ENCODE results near the gene CDC40. TPM values are rescaled to one million over a fixed set of nuclear protein-coding genes. Genes with fewer than 3 reads are reported as not detected.
"Not testable (repeated sequence)": the region's sequence is repeated elsewhere in the genome, so short reads cannot be mapped to it uniquely, and the experiment has no call there.

CDC40 gene
- total RNA-seq, 1 experiment from 2014 or later = 39.5 TPM

DNA sequence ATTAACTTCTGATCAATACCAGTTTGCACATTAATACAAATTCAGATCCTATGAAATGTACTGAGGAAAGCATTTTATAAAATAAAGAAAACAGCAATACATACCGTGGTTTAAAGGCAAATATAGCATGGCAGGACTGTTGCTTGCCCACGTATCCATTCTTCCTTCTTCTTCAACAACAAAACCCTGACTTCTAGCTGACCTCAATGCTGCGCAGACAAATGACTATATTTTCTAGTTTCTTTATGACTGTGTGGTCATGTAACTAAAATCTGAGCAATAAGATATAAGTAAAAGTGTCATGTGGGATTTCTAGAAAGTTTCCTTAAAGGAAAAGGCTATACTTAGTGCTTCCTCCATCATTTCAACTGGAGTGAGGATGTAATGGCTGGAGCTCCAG, 85.0 kb downstream of the CDC40 start:
- H3K4me3 ChIP-seq (ENCODE audit: low read length) = no peak overlapping the region

DNA sequence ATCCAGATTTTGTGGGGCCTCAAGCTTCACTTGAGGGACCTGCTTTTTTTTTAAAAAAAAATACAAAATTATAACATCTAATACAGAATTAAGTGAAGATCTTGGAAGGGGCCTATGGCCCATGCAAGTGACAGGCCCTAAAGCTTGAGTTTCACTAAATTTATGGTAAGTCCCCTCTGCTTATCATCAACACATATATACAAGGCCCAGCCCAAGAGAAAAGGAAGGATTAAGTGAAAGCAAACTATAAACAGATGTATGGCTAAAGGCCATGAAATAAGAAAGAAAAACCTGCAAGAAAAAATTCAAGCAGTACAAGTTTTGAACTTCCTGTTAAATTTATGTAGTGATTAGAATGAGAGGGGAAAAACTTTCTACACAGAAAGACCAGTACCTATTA, 86.8 kb downstream of the CDC40 start:
- no peaks in the 10 kb centered on the region for H3K36me3 ChIP-seq (ENCODE audit: insufficient read depth, low read length)
- H3K4me1 ChIP-seq (ENCODE audit: low read length) = no peaks in the 10 kb centered on the region
- H3K9ac ChIP-seq (ENCODE audit: low read length) = no peak overlapping the region
- no peaks in the 10 kb centered on the region for H3K79me2 ChIP-seq (ENCODE audit: low read length)
- H3K27me3 ChIP-seq (ENCODE audit: low read length) = no peaks in the 10 kb centered on the region
- H3K4me2 ChIP-seq (ENCODE audit: low read depth, low read length, poor library complexity, severe bottlenecking) = no peak overlapping the region
- no peak overlapping the region for H3K27ac ChIP-seq (ENCODE audit: low read length)
- H3K9me2 ChIP-seq (replicated peaks; ENCODE audit: insufficient read depth, low read length) = no peaks in the 10 kb centered on the region
- no peak overlapping the region for H3K4me3 ChIP-seq (ENCODE audit: low read length)
- no peak overlapping the region for H2AFZ ChIP-seq (ENCODE audit: low read length)
- H3K9me3 ChIP-seq (ENCODE audit: low read length) = no peaks in the 10 kb centered on the region
- no peaks in the 10 kb centered on the region for H4K20me1 ChIP-seq (ENCODE audit: insufficient read depth, low read depth, low read length)
- DNase-seq = no peak

More for the DNA sequence above, 85.0 kb downstream of the CDC40 start:
- H3K36me3 ChIP-seq (ENCODE audit: insufficient read depth, low read length) = no peaks in the 10 kb centered on the region
- H3K27ac ChIP-seq (ENCODE audit: low read length) = no peak overlapping the region
- H3K4me2 ChIP-seq (ENCODE audit: low read depth, low read length, poor library complexity, severe bottlenecking) = no peak overlapping the region
- H3K9ac ChIP-seq (ENCODE audit: low read length) = no peak overlapping the region
- no peaks in the 10 kb centered on the region for H3K9me3 ChIP-seq (ENCODE audit: low read length)
- DNase-seq = no peak
- no peak overlapping the region for H2AFZ ChIP-seq (ENCODE audit: low read length)
- H3K27me3 ChIP-seq (ENCODE audit: low read length) = no peaks in the 10 kb centered on the region
- H3K79me2 ChIP-seq (ENCODE audit: low read length) = no peaks in the 10 kb centered on the region
- no peaks in the 10 kb centered on the region for H3K4me1 ChIP-seq (ENCODE audit: low read length)
- H4K20me1 ChIP-seq (ENCODE audit: insufficient read depth, low read depth, low read length) = no peaks in the 10 kb centered on the region
- H3K9me2 ChIP-seq (replicated peaks; ENCODE audit: insufficient read depth, low read length) = no peaks in the 10 kb centered on the region

DNA sequence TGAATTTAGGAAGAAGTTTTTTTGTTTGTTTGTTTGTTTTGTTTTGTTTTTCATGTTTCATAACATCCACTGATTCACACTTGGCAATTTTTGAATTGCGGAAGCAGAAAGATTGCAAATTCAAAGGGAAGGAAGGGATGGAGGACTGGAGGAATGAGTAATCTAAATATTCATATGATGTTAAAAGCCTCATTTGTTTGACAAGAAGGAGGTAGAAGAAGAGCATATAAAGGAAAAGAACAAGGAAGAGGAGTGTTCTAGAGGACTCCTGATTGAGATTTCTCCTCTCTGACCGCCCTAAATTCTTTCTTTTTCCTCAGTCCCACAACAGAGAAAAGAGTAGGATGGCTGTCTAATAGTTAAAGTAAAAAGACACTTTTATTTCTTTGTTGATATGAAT, 89.4 kb downstream of the CDC40 start:
- H3K4me1 ChIP-seq (ENCODE audit: low read length) = no peaks in the 10 kb centered on the region
- no peak overlapping the region for H3K27ac ChIP-seq (ENCODE audit: low read length)
- H3K9ac ChIP-seq (ENCODE audit: low read length) = no peak overlapping the region
- no peaks in the 10 kb centered on the region for H3K9me3 ChIP-seq (ENCODE audit: low read length)
- H3K9me2 ChIP-seq (replicated peaks; ENCODE audit: insufficient read depth, low read length) = no peaks in the 10 kb centered on the region
- H2AFZ ChIP-seq (ENCODE audit: low read length) = no peak overlapping the region
- no peak overlapping the region for H3K4me2 ChIP-seq (ENCODE audit: low read depth, low read length, poor library complexity, severe bottlenecking)
- H3K36me3 ChIP-seq (ENCODE audit: insufficient read depth, low read length) = no peaks in the 10 kb centered on the region
- H3K4me3 ChIP-seq (ENCODE audit: low read length) = no peak overlapping the region
- no peak for DNase-seq
- no peaks in the 10 kb centered on the region for H3K27me3 ChIP-seq (ENCODE audit: low read length)
- H3K79me2 ChIP-seq (ENCODE audit: low read length) = no peaks in the 10 kb centered on the region
- no peaks in the 10 kb centered on the region for H4K20me1 ChIP-seq (ENCODE audit: insufficient read depth, low read depth, low read length)

DNA sequence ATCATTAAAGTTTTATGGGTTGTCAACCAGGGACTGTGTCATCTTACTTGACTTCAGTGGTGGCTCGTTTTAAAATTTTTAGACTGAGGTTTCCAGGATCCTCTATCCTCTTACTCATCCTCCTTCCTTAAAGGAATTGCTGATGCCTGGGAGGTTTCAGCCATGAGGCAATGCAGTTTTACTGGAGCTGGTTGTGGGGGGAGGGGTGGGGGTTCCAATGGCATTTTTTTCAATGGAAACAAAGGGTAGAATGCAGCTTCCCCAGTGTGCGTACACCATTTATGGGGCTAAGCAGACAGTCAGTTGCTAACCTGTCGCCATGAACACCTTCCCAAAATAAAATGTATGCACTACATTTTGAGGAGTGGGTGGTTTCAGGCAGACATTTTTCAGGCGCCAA, 89.9 kb downstream of the CDC40 start:
- no peak overlapping the region for H3K9ac ChIP-seq (ENCODE audit: low read length)
- no peak for DNase-seq
- H3K4me3 ChIP-seq (ENCODE audit: low read length) = no peak overlapping the region
- H2AFZ ChIP-seq (ENCODE audit: low read length) = no peak overlapping the region
- H3K79me2 ChIP-seq (ENCODE audit: low read length) = no peaks in the 10 kb centered on the region
- H4K20me1 ChIP-seq (ENCODE audit: insufficient read depth, low read depth, low read length) = no peaks in the 10 kb centered on the region
- H3K27me3 ChIP-seq (ENCODE audit: low read length) = no peaks in the 10 kb centered on the region
- H3K36me3 ChIP-seq (ENCODE audit: insufficient read depth, low read length) = no peaks in the 10 kb centered on the region
- no peak overlapping the region for H3K4me2 ChIP-seq (ENCODE audit: low read depth, low read length, poor library complexity, severe bottlenecking)
- H3K27ac ChIP-seq (ENCODE audit: low read length) = no peak overlapping the region
- no peaks in the 10 kb centered on the region for H3K9me2 ChIP-seq (replicated peaks; ENCODE audit: insufficient read depth, low read length)
- no peaks in the 10 kb centered on the region for H3K4me1 ChIP-seq (ENCODE audit: low read length)
- H3K9me3 ChIP-seq (ENCODE audit: low read length) = no peaks in the 10 kb centered on the region

DNA sequence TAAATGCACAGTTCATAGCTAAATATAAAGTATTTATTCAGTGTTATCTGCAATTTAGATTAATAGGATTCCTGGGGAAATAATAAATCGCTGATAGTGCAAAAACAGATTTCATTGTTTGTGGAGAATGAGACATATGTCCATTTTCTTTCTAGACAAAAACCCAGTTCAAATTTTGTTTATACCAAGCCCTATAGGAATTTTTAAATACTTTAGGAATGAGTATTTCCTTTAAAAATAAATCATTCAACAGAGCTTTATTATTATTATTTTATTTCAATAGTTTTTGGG, 91.5 kb downstream of the CDC40 start:
- Histone ChIP-seq H3K79me2 (ENCODE audit: low read length) (no peaks in the 10 kb centered on the region), H3K4me2 (ENCODE audit: low read depth, low read length, poor library complexity, severe bottlenecking) (no peak overlapping the region), H4K20me1 (ENCODE audit: insufficient read depth, low read depth, low read length) (no peaks in the 10 kb centered on the region), H3K27me3 (ENCODE audit: low read length) (no peaks in the 10 kb centered on the region), H3K27ac (ENCODE audit: low read length) (no peak overlapping the region), H3K9me3 (ENCODE audit: low read length) (no peaks in the 10 kb centered on the region), H3K4me1 (ENCODE audit: low read length) (no peaks in the 10 kb centered on the region), H3K36me3 (ENCODE audit: insufficient read depth, low read length) (no peaks in the 10 kb centered on the region), H3K9me2 (replicated peaks; ENCODE audit: insufficient read depth, low read length) (no peaks in the 10 kb centered on the region), H3K4me3 (ENCODE audit: low read length) (no peak overlapping the region), H3K9ac (ENCODE audit: low read length) (no peak overlapping the region), H2AFZ (ENCODE audit: low read length) (no peak overlapping the region)
- no peak for DNase-seq

DNA sequence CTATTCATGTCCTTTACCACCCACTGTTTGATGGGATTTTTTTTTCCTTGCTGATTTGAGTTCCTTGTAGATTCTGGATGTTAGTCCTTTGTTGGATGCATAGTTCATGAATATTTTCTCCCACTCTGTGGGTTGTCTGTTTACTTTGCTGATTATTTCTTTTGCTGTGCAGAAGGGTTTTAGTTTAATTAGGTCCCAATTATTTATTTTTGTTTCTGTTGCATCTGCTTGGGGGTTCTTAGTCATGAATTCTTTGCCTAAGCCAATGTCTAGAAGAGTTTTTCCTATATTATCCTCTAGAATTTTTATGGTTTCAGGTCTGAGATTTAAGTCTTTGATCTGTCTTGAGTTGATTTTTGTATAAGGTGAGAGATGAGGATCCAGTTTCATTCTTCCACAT, 92.6 kb downstream of the CDC40 start:
- not testable (repeated sequence) for H3K4me3 ChIP-seq (ENCODE audit: low read length); H4K20me1 ChIP-seq (ENCODE audit: insufficient read depth, low read depth, low read length); H3K9ac ChIP-seq (ENCODE audit: low read length); H3K9me2 ChIP-seq (replicated peaks; ENCODE audit: insufficient read depth, low read length); H3K79me2 ChIP-seq (ENCODE audit: low read length); H2AFZ ChIP-seq (ENCODE audit: low read length); H3K4me2 ChIP-seq (ENCODE audit: low read depth, low read length, poor library complexity, severe bottlenecking); H3K4me1 ChIP-seq (ENCODE audit: low read length); H3K9me3 ChIP-seq (ENCODE audit: low read length); H3K27me3 ChIP-seq (ENCODE audit: low read length); DNase-seq; H3K27ac ChIP-seq (ENCODE audit: low read length); H3K36me3 ChIP-seq (ENCODE audit: insufficient read depth, low read length)

DNA sequence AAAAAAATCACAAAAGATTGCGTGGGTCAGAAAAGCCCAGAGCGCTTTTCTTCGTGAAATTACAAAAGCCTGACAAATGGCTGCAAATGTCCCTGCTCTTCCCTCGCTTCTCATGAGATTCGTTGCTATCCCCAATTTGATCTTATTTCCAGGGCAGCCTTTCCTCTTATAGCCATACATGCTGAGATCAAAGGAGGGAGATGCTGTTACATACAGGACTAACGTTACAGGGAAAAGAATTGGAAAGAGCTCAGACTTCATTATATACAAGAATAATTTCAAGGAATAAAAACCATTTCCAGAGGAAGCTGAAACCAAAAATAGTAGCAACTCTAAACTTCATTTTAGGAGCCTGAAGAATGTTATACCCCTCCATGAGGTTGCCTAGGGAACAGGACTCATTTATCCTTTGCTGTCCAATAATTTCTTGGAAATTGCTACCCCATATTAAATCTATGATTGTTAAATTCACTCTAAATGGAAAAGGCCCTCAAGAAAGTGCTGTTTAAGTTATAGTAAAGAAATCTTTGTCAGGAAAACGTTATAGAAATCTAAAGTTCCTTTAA, 97.0 kb downstream of the CDC40 start:
- no peaks in the 10 kb centered on the region for H3K4me1 ChIP-seq (ENCODE audit: low read length)
- DNase-seq = no peak
- H3K9me2 ChIP-seq (replicated peaks; ENCODE audit: insufficient read depth, low read length) = no peaks in the 10 kb centered on the region
- H3K4me2 ChIP-seq (ENCODE audit: low read depth, low read length, poor library complexity, severe bottlenecking) = no peak overlapping the region
- no peak overlapping the region for H3K4me3 ChIP-seq (ENCODE audit: low read length)
- no peaks in the 10 kb centered on the region for H3K36me3 ChIP-seq (ENCODE audit: insufficient read depth, low read length)
- no peak overlapping the region for H3K27ac ChIP-seq (ENCODE audit: low read length)
- H4K20me1 ChIP-seq (ENCODE audit: insufficient read depth, low read depth, low read length) = no peaks in the 10 kb centered on the region
- H2AFZ ChIP-seq (ENCODE audit: low read length) = no peak overlapping the region
- no peaks in the 10 kb centered on the region for H3K79me2 ChIP-seq (ENCODE audit: low read length)
- no peaks in the 10 kb centered on the region for H3K27me3 ChIP-seq (ENCODE audit: low read length)
- peaks cover 3% of the 10 kb centered on the region; the same call in 1 of the 2 replicates for H3K9me3 ChIP-seq (ENCODE audit: low read length)
- H3K9ac ChIP-seq (ENCODE audit: low read length) = no peak overlapping the region

Other genes starting within 250 kb of the CDC40 start
- not detected in 2 replicates for gene GPR6, start 202.1 kb upstream of the CDC40 start, total RNA-seq (2014; rRNA removed; shearing (Covaris generic); ENCODE audit: low replicate concordance)
- gene WASF1, start 757 bp upstream of the CDC40 start, total RNA-seq (2014; rRNA removed; shearing (Covaris generic); ENCODE audit: low replicate concordance) = 9.0 and 18.0 TPM in 2 replicates
- gene METTL24, start 177.9 kb downstream of the CDC40 start, total RNA-seq (2014; rRNA removed; shearing (Covaris generic); ENCODE audit: low replicate concordance) = not detected in 2 replicates
- gene DDO, start 235.1 kb downstream of the CDC40 start, total RNA-seq (2014; rRNA removed; shearing (Covaris generic); ENCODE audit: low replicate concordance) = not detected in 2 replicates